Measurements from ENCODE around the gene IRF2BPL.

Gene IRF2BPL

GRCh38 chr14:77028384-77029231 is at the start of gene IRF2BPL:
Gene IRF2BPL, minus strand, starts transcription at chr14:77028708. Its CDS starts 916 bp downstream, at chr14:77027792.
- Histone ChIP-seq H3K9me2 (ENCODE audit: low read depth, low read length) (no peaks in the 10 kb centered on the region), H3F3A (ENCODE audit: insufficient read depth, low read length) (peaks cover 11% of the 10 kb centered on the region), H3K4me3 (ENCODE audit: low read depth, low read length, poor library complexity, severe bottlenecking) (peak within 1 kb of the TSS; percentile 76), H3K9me3 (ENCODE audit: low read length) (no peaks in the 10 kb centered on the region), H3K36me3 (ENCODE audit: insufficient read depth, low read length) (peaks cover 27% of the 10 kb centered on the region), H4K20me1 (ENCODE audit: insufficient read depth, low read length) (no peaks in the 10 kb centered on the region), H3K79me2 (ENCODE audit: insufficient read depth, low read length) (no peaks in the 10 kb centered on the region), H3K4me2 (ENCODE audit: low read length) (peak within 1 kb of the TSS; percentile 74), H3K27me3 (ENCODE audit: insufficient read depth, low read length) (no peaks in the 10 kb centered on the region), H3K9ac (ENCODE audit: low read length) (peak within 1 kb of the TSS; percentile 84), H2AFZ (ENCODE audit: low read length) (0 out of 2 replicates have a peak within 1 kb of the TSS, but pooled peaks have one; percentile 15), H3K4me1 (ENCODE audit: insufficient read depth, low read length, severe bottlenecking) (peaks cover 63% of the 10 kb centered on the region), H3K27ac (ENCODE audit: low read depth, low read length, poor library complexity, severe bottlenecking) (peak within 1 kb of the TSS; percentile 95)
- TF ChIP-seq, protein P1, sequence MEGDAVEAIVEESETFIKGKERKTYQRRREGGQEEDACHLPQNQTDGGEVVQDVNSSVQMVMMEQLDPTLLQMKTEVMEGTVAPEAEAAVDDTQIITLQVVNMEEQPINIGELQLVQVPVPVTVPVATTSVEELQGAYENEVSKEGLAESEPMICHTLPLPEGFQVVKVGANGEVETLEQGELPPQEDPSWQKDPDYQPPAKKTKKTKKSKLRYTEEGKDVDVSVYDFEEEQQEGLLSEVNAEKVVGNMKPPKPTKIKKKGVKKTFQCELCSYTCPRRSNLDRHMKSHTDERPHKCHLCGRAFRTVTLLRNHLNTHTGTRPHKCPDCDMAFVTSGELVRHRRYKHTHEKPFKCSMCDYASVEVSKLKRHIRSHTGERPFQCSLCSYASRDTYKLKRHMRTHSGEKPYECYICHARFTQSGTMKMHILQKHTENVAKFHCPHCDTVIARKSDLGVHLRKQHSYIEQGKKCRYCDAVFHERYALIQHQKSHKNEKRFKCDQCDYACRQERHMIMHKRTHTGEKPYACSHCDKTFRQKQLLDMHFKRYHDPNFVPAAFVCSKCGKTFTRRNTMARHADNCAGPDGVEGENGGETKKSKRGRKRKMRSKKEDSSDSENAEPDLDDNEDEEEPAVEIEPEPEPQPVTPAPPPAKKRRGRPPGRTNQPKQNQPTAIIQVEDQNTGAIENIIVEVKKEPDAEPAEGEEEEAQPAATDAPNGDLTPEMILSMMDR (IDR thresholded peaks at IDR 0.05; ENCODE audit: low read length): no peak
- no peak for TF ChIP-seq EZH2 (IDR thresholded peaks at IDR 0.05; ENCODE audit: borderline replicate concordance, low read length)

DNA sequence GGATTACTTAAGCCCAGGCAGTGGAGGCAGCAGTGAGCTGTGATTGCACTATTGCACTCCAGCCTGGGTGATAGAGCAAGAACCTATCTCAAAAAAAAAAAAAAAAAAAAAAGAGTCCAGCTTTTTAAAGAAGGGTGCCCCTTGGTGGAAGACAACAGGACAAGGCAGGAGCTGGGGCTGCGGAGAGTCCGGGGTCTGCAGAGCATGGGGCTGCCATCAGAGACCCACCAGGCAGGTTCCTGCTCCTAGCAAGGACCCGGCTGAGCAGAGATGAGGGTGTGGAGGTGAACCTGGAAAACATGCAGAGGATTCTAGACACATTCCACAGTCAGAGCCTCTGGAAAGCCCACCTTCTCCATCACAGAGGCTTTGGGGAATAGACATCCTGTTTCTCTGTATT is 48.5 kb upstream of the IRF2BPL start:
- H3F3A ChIP-seq (ENCODE audit: insufficient read depth, low read length): no peaks in the 10 kb centered on the region
- H3K9me2 ChIP-seq (ENCODE audit: low read depth, low read length): no peaks in the 10 kb centered on the region
- H2AFZ ChIP-seq (ENCODE audit: low read length): no peak overlapping the region
- H3K4me3 ChIP-seq (ENCODE audit: low read depth, low read length, poor library complexity, severe bottlenecking): no peak overlapping the region
- TF ChIP-seq, protein P1 (IDR thresholded peaks at IDR 0.05; ENCODE audit: low read length): no peak
- no peak for TF ChIP-seq EZH2 (IDR thresholded peaks at IDR 0.05; ENCODE audit: borderline replicate concordance, low read length)
- H3K79me2 ChIP-seq (ENCODE audit: insufficient read depth, low read length): no peaks in the 10 kb centered on the region
- H3K9ac ChIP-seq (ENCODE audit: low read length): no peak overlapping the region
- H3K27me3 ChIP-seq (ENCODE audit: insufficient read depth, low read length): peaks cover 11% of the 10 kb centered on the region
- H3K4me1 ChIP-seq (ENCODE audit: insufficient read depth, low read length, severe bottlenecking): no peaks in the 10 kb centered on the region
- no peaks in the 10 kb centered on the region; the same call in 1 of the 2 replicates for H3K36me3 ChIP-seq (ENCODE audit: insufficient read depth, low read length)
- no peaks in the 10 kb centered on the region for H3K9me3 ChIP-seq (ENCODE audit: low read length)
- no peaks in the 10 kb centered on the region for H4K20me1 ChIP-seq (ENCODE audit: insufficient read depth, low read length)
- no peak overlapping the region for H3K4me2 ChIP-seq (ENCODE audit: low read length)
- no peak overlapping the region for H3K27ac ChIP-seq (ENCODE audit: low read depth, low read length, poor library complexity, severe bottlenecking)

DNA sequence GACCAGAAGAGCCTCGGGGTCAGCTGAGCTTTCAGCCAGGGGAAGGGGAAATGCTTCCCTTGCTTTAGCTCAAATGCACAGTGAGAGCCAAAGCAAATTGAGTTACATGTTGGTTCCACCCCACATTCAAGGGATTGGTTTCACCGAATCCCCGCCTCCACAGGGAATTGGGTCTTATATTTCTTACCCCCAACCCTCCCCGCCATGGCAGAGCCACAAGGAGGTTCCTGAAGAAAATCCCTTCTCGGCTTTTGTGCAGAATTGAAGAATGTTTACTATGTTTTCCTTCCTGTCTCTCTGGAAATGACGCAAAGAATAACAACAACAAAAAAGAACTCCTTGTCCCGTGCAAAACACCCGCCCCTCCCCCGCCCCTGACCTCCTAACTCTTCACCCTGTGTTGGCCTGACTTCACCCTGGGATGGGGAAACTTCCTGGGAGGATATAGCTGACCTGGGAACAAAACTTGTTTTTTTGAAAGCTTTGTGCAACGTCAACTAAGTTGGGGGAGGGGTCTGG is 47.7 kb upstream of the IRF2BPL start:
- Histone ChIP-seq H3K27me3 (ENCODE audit: insufficient read depth, low read length) (peaks cover 11% of the 10 kb centered on the region), H2AFZ (ENCODE audit: low read length) (no peak overlapping the region)

More for the DNA sequence above, 47.7 kb upstream of the IRF2BPL start:
- Histone ChIP-seq H3K9ac (ENCODE audit: low read length) (no peak overlapping the region), H4K20me1 (ENCODE audit: insufficient read depth, low read length) (no peaks in the 10 kb centered on the region), H3K27ac (ENCODE audit: low read depth, low read length, poor library complexity, severe bottlenecking) (no peak overlapping the region), H3F3A (ENCODE audit: insufficient read depth, low read length) (no peaks in the 10 kb centered on the region), H3K4me2 (ENCODE audit: low read length) (no peak overlapping the region), H3K9me2 (ENCODE audit: low read depth, low read length) (no peaks in the 10 kb centered on the region), H3K9me3 (ENCODE audit: low read length) (no peaks in the 10 kb centered on the region), H3K36me3 (ENCODE audit: insufficient read depth, low read length) (no peaks in the 10 kb centered on the region; the same call in 1 of the 2 replicates), H3K4me3 (ENCODE audit: low read depth, low read length, poor library complexity, severe bottlenecking) (no peak overlapping the region), H3K79me2 (ENCODE audit: insufficient read depth, low read length) (no peaks in the 10 kb centered on the region), H3K4me1 (ENCODE audit: insufficient read depth, low read length, severe bottlenecking) (no peaks in the 10 kb centered on the region)
- TF ChIP-seq, protein P1 (IDR thresholded peaks at IDR 0.05; ENCODE audit: low read length): no peak
- no peak for TF ChIP-seq EZH2 (IDR thresholded peaks at IDR 0.05; ENCODE audit: borderline replicate concordance, low read length)
